ENCODE measurements around the gene FAM43B.

Gene FAM43B

GRCh38 chr1:20588634-20589225, 36.4 kb downstream of the FAM43B start, which contains the start of gene CDA:
CDA (plus strand) TSS chr1:20589097; CDS start chr1:20589130, 33 bp downstream.
- Histone ChIP-seq H2AFZ (ENCODE audit: low read length) (no peak within 1 kb of the TSS), H3F3A (ENCODE audit: insufficient read depth, low read length) (no peaks in the 10 kb centered on the region), H3K36me3 (replicated peaks; ENCODE audit: insufficient read depth, low read length) (no peaks in the 10 kb centered on the region), H3K4me2 (ENCODE audit: low read depth, low read length) (peak within 1 kb of the TSS; percentile 16; the same call in 1 of the 2 replicates), H3K79me2 (ENCODE audit: low read length) (no peaks in the 10 kb centered on the region), H3K27me3 (replicated peaks; ENCODE audit: insufficient read depth, low read length) (peaks cover 56% of the 10 kb centered on the region), H3K4me1 (ENCODE audit: low read length) (0 out of 2 replicates have a peak, but pooled peaks cover 9% of the 10 kb centered on the region), H3K9me2 (replicated peaks; ENCODE audit: insufficient read depth, low read length) (no peaks in the 10 kb centered on the region), H4K20me1 (ENCODE audit: insufficient read depth, low read length) (no peaks in the 10 kb centered on the region), H3K4me3 (ENCODE audit: low read length) (no peak within 1 kb of the TSS), H3K27ac (ENCODE audit: low read length) (no peak within 1 kb of the TSS), H3K9me3 (replicated peaks; ENCODE audit: insufficient read depth, low read length) (no peaks in the 10 kb centered on the region), H3K9ac (ENCODE audit: low read length) (no peak within 1 kb of the TSS)
- TF ChIP-seq CTCF (IDR thresholded peaks at IDR 0.05; ENCODE audit: low read length): no peak
- no peak for TF ChIP-seq EZH2 (optimal IDR thresholded peaks at IDR 0.05; ENCODE audit: low read depth, low read length)
- TF ChIP-seq EZH2phosphoT487 (IDR thresholded peaks at IDR 0.05; ENCODE audit: low read length): no peak
- peak; percentile 18 for DNase-seq

GRCh38 chr1:20589331-20590278, 37.2 kb downstream of the FAM43B start:
- Histone ChIP-seq H3K4me1 (ENCODE audit: low read length) (0 out of 2 replicates have a peak, but pooled peaks cover 9% of the 10 kb centered on the region), H2AFZ (ENCODE audit: low read length) (no peak overlapping the region), H3K9me2 (replicated peaks; ENCODE audit: insufficient read depth, low read length) (no peaks in the 10 kb centered on the region), H3K4me3 (ENCODE audit: low read length) (no peak overlapping the region), H3K27me3 (replicated peaks; ENCODE audit: insufficient read depth, low read length) (peaks cover 47% of the 10 kb centered on the region), H4K20me1 (ENCODE audit: insufficient read depth, low read length) (no peaks in the 10 kb centered on the region), H3K9me3 (replicated peaks; ENCODE audit: insufficient read depth, low read length) (no peaks in the 10 kb centered on the region), H3K9ac (ENCODE audit: low read length) (no peak overlapping the region), H3F3A (ENCODE audit: insufficient read depth, low read length) (no peaks in the 10 kb centered on the region), H3K27ac (ENCODE audit: low read length) (no peak overlapping the region), H3K79me2 (ENCODE audit: low read length) (no peaks in the 10 kb centered on the region), H3K4me2 (ENCODE audit: low read depth, low read length) (peak overlapping the region; percentile 16; the same call in 1 of the 2 replicates), H3K36me3 (replicated peaks; ENCODE audit: insufficient read depth, low read length) (no peaks in the 10 kb centered on the region)
- TF ChIP-seq EZH2 (optimal IDR thresholded peaks at IDR 0.05; ENCODE audit: low read depth, low read length): no peak
- no peak for TF ChIP-seq CTCF (IDR thresholded peaks at IDR 0.05; ENCODE audit: low read length)
- TF ChIP-seq EZH2phosphoT487 (IDR thresholded peaks at IDR 0.05; ENCODE audit: low read length): no peak
- DNase-seq: no peak

- Histone ChIP-seq H3K4me2 (ENCODE audit: low read depth, low read length) (no peak overlapping the region), H3K27ac (ENCODE audit: low read length) (no peak overlapping the region), H2AFZ (ENCODE audit: low read length) (no peak overlapping the region), H3K4me3 (ENCODE audit: low read length) (no peak overlapping the region), H3K79me2 (ENCODE audit: low read length) (no peaks in the 10 kb centered on the region), H3K36me3 (replicated peaks; ENCODE audit: insufficient read depth, low read length) (no peaks in the 10 kb centered on the region), H3K9me2 (replicated peaks; ENCODE audit: insufficient read depth, low read length) (no peaks in the 10 kb centered on the region), H3K9ac (ENCODE audit: low read length) (no peak overlapping the region), H3K4me1 (ENCODE audit: low read length) (0 out of 2 replicates have a peak, but pooled peaks cover 9% of the 10 kb centered on the region), H3K9me3 (replicated peaks; ENCODE audit: insufficient read depth, low read length) (no peaks in the 10 kb centered on the region), H3K27me3 (replicated peaks; ENCODE audit: insufficient read depth, low read length) (peaks cover 44% of the 10 kb centered on the region), H3F3A (ENCODE audit: insufficient read depth, low read length) (no peaks in the 10 kb centered on the region), H4K20me1 (ENCODE audit: insufficient read depth, low read length) (no peaks in the 10 kb centered on the region)
- DNase-seq: no peak
- TF ChIP-seq EZH2phosphoT487 (IDR thresholded peaks at IDR 0.05; ENCODE audit: low read length) (no peak), EZH2 (optimal IDR thresholded peaks at IDR 0.05; ENCODE audit: low read depth, low read length) (no peak), CTCF (IDR thresholded peaks at IDR 0.05; ENCODE audit: low read length) (no peak)
These were observed 38.0 kb downstream of the FAM43B start for GRCh38 chr1:20590306-20590777.

Data from MM.1S (cell line).